ENCODE results near the gene RERE. TPM values are rescaled to one million over a fixed set of nuclear protein-coding genes. Genes with fewer than 3 reads are reported as not detected.

RERE gene
- total RNA-seq, 1 experiment from 2014 or later: 161 TPM

- no peak overlapping the region; the same call in 1 of the 2 replicates for H3K4me3 Mint-ChIP-seq
- H3K9me3 Mint-ChIP-seq: no peaks in the 10 kb centered on the region; the same call in 1 of the 2 replicates
- POLR2A ChIA-PET: interaction anchor here (0.7 to 1.3 kb wide), 2 partner anchors 11 to 295 kb away, joined by 3 to 5 read pairs; no protein-coding TSS in a partner anchor
- TF ChIP-seq, protein P1, sequence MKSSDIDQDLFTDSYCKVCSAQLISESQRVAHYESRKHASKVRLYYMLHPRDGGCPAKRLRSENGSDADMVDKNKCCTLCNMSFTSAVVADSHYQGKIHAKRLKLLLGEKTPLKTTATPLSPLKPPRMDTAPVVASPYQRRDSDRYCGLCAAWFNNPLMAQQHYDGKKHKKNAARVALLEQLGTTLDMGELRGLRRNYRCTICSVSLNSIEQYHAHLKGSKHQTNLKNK (CRISPR knock-in tag; IDR thresholded peaks at IDR 0.05): no peak
- TF ChIP-seq MYBL2 (CRISPR knock-in tag; IDR thresholded peaks at IDR 0.05) (no peak), E2F1 (CRISPR knock-in tag; IDR thresholded peaks at IDR 0.05) (no peak), JAZF1 (CRISPR knock-in tag; IDR thresholded peaks at IDR 0.05) (no peak), ZNF219 (CRISPR knock-in tag; IDR thresholded peaks at IDR 0.05; ENCODE audit: borderline replicate concordance) (no peak), ESRRA (CRISPR knock-in tag; IDR thresholded peaks at IDR 0.05; ENCODE audit: borderline replicate concordance) (no peak), TEAD4 (CRISPR knock-in tag; IDR thresholded peaks at IDR 0.05) (no peak)
- H3K4me1 Mint-ChIP-seq: peaks cover 70% of the 10 kb centered on the region
- H3K27ac Mint-ChIP-seq: peak overlapping the region; percentile 85
- H3K36me3 Mint-ChIP-seq: peaks cover 12% of the 10 kb centered on the region
- H3K27me3 Mint-ChIP-seq (ENCODE audit: low read depth): no peaks in the 10 kb centered on the region
- CTCF ChIA-PET: interaction anchor here (0.6 to 3.3 kb wide), 20 partner anchors 10 to 859 kb away, joined by 3 to 24 read pairs (median 4); partner anchors contain the start of gene ENO1
- ATAC-seq (peak; percentile 5), DNase-seq (ENCODE audit: low spot score) (no peak)
Observed at GRCh38 chr1:8408151-8408839, 409.1 kb downstream of the RERE start.

- ChIA-PET CTCF (interaction anchor here (0.5 to 3.3 kb wide), 11 partner anchors 11 to 860 kb away, joined by 3 to 24 read pairs (median 3); partner anchors contain the start of gene ENO1), POLR2A (interaction anchor here (1.3 kb wide), 1 partner anchor 10 kb away, joined by 3 read pairs; no protein-coding TSS in a partner anchor)
- no peak for TF ChIP-seq RELA (CRISPR knock-in tag; IDR thresholded peaks at IDR 0.05; ENCODE audit: borderline replicate concordance)
- H3K27ac Mint-ChIP-seq: peak overlapping the region; percentile 85
- H3K4me1 Mint-ChIP-seq: peaks cover 67% of the 10 kb centered on the region
- DNase-seq (ENCODE audit: low spot score) (no peak), ATAC-seq (peak; percentile 11; the same call in 1 of the 2 replicates)
- no peaks in the 10 kb centered on the region; the same call in 1 of the 2 replicates for H3K9me3 Mint-ChIP-seq
- H3K27me3 Mint-ChIP-seq (ENCODE audit: low read depth): no peaks in the 10 kb centered on the region
- H3K36me3 Mint-ChIP-seq: peaks cover 13% of the 10 kb centered on the region
- H3K4me3 Mint-ChIP-seq: peak overlapping the region; percentile 12
Observed at GRCh38 chr1:8407652-8408051, 409.8 kb downstream of the RERE start.

GRCh38 chr1:8406960-8407359 is 410.5 kb downstream of the RERE start:
- peaks cover 60% of the 10 kb centered on the region for H3K4me1 Mint-ChIP-seq
- no peaks in the 10 kb centered on the region; the same call in 1 of the 2 replicates for H3K9me3 Mint-ChIP-seq
- ATAC-seq: no peak
- H3K4me3 Mint-ChIP-seq: no peak overlapping the region
- no peak for TF ChIP-seq CBFB (CRISPR knock-in tag; IDR thresholded peaks at IDR 0.05; ENCODE audit: low read depth)
- TF ChIP-seq ZNF219 (CRISPR knock-in tag; IDR thresholded peaks at IDR 0.05; ENCODE audit: borderline replicate concordance): no peak
- TF ChIP-seq ZBTB21 (CRISPR knock-in tag; IDR thresholded peaks at IDR 0.05; ENCODE audit: borderline replicate concordance): no peak
- no peak for TF ChIP-seq ATF1 (CRISPR knock-in tag; IDR thresholded peaks at IDR 0.05)
- no peak for TF ChIP-seq AR (CRISPR knock-in tag; IDR thresholded peaks at IDR 0.05)
- TF ChIP-seq KAT7 (CRISPR knock-in tag; IDR thresholded peaks at IDR 0.05; ENCODE audit: borderline replicate concordance): no peak
- TF ChIP-seq ZBTB43 (CRISPR knock-in tag; IDR thresholded peaks at IDR 0.05): no peak
- TF ChIP-seq ZNF512 (CRISPR knock-in tag; IDR thresholded peaks at IDR 0.05; ENCODE audit: borderline replicate concordance): no peak
- peak overlapping the region; percentile 63 for H3K27ac Mint-ChIP-seq
- H3K27me3 Mint-ChIP-seq (ENCODE audit: low read depth): no peaks in the 10 kb centered on the region
- ChIA-PET CTCF (interaction anchor here (1.2 to 3.3 kb wide), 3 partner anchors 10 to 442 kb away, joined by 3 to 24 read pairs (median 23); no protein-coding TSS in a partner anchor), POLR2A (interaction anchor here (1.3 kb wide), 1 partner anchor 10 kb away, joined by 3 read pairs; no protein-coding TSS in a partner anchor)
- peaks cover 20% of the 10 kb centered on the region for H3K36me3 Mint-ChIP-seq
- no peak for DNase-seq (ENCODE audit: low spot score)

Measured in WTC11 (cell line).